ENCODE measurements around the gene MMP7. TPM values are rescaled to one million over a fixed set of nuclear protein-coding genes. Genes with fewer than 3 reads are reported as not detected.

Gene MMP7
- total and polyA plus RNA-seq, 4 donors = 0.99 to 1.8 (median 1.4) TPM; not detected in 1

- no peak for TF ChIP-seq TAF1 (conservative IDR thresholded peaks at IDR 0.05)
- TF ChIP-seq YY1 (IDR thresholded peaks at IDR 0.05) = no peak
- TF ChIP-seq HNF4A (conservative IDR thresholded peaks at IDR 0.05) = no peak
- no peak for TF ChIP-seq RXRA (IDR thresholded peaks at IDR 0.05)
- no peak for TF ChIP-seq RAD21 (IDR thresholded peaks at IDR 0.05)
- no peak for TF ChIP-seq HNF4G (IDR thresholded peaks at IDR 0.05)
- TF ChIP-seq ZBTB33 (IDR thresholded peaks at IDR 0.05) = no peak
- TF ChIP-seq ATF3 (IDR thresholded peaks at IDR 0.05) = no peak
- no peak for TF ChIP-seq MAX (IDR thresholded peaks at IDR 0.05)
- no peak for TF ChIP-seq GABPA (IDR thresholded peaks at IDR 0.05 in 1 of 2, conservative IDR thresholded peaks at IDR 0.05 in 1 of 2)
- TF ChIP-seq CTCF (IDR thresholded peaks at IDR 0.05; ENCODE audit: low read depth, low read length, missing input control) = no peak
- TF ChIP-seq FOXA2 (IDR thresholded peaks at IDR 0.05) = no peak
- TF ChIP-seq JUND (IDR thresholded peaks at IDR 0.05) = no peak
- no peak for TF ChIP-seq SP1 (IDR thresholded peaks at IDR 0.05)
- no peak for TF ChIP-seq REST (IDR thresholded peaks at IDR 0.05)
Measured at GRCh38 chr11:102499151-102499550, 31.4 kb downstream of the MMP7 start.

GRCh38 chr11:102497061-102497460 lies 33.5 kb downstream of the MMP7 start:
- H3K36me3 ChIP-seq (ENCODE audit: control insufficient read depth in 4 of 4, insufficient read depth in 3 of 4, low read depth in 1 of 4, low read length in 3 of 4) = no peaks in the 10 kb centered on the region
- WGBS = 85% methylated on average over 4 of the region's 4 CpGs
- no peak for TF ChIP-seq ATF3 (IDR thresholded peaks at IDR 0.05)
- TF ChIP-seq TAF1 (conservative IDR thresholded peaks at IDR 0.05) = no peak
- no peak for TF ChIP-seq JUND (IDR thresholded peaks at IDR 0.05)
- no peak for TF ChIP-seq HNF4G (IDR thresholded peaks at IDR 0.05)
- TF ChIP-seq FOXA2 (IDR thresholded peaks at IDR 0.05) = no peak
- no peak for TF ChIP-seq NR2F2 (IDR thresholded peaks at IDR 0.05)
- no peak for TF ChIP-seq HNF4A (conservative IDR thresholded peaks at IDR 0.05)
- TF ChIP-seq RAD21 (IDR thresholded peaks at IDR 0.05) = no peak
- no peak for TF ChIP-seq ZBTB33 (IDR thresholded peaks at IDR 0.05)
- no peak for TF ChIP-seq SP1 (IDR thresholded peaks at IDR 0.05)
- no peak for TF ChIP-seq REST (IDR thresholded peaks at IDR 0.05)
- TF ChIP-seq EGR1 (IDR thresholded peaks at IDR 0.05; ENCODE audit: low read depth in 2 of 2) = no peak

More at GRCh38 chr11:102499151-102499550, 31.4 kb downstream of the MMP7 start:
- 96% methylated on average over 3 of the region's 3 CpGs for WGBS
- H3K4me1 ChIP-seq (ENCODE audit: control insufficient read depth in 4 of 4, insufficient read depth in 4 of 4, low read length in 3 of 4) = peaks cover 0 to 12% (median 9%) of the 10 kb centered on the region in 4 donors
- no peaks in the 10 kb centered on the region for H3K36me3 ChIP-seq (ENCODE audit: control insufficient read depth in 4 of 4, insufficient read depth in 3 of 4, low read depth in 1 of 4, low read length in 3 of 4)
- no peak for DNase-seq (ENCODE audit: low spot score)
- no peak overlapping the region for H3K4me3 ChIP-seq (ENCODE audit: low read depth in 1 of 3, low read length in 3 of 3)
- H3K9ac ChIP-seq (ENCODE audit: low read depth in 1 of 2, low read length in 2 of 2) = no peak overlapping the region
- no peaks in the 10 kb centered on the region for H3K9me3 ChIP-seq (ENCODE audit: control insufficient read depth in 4 of 4, low read length in 3 of 4)
- no peak overlapping the region for H3K27ac ChIP-seq (ENCODE audit: low read depth in 1 of 2, low read length in 2 of 2)
- H3K27me3 ChIP-seq (ENCODE audit: control insufficient read depth in 4 of 4, insufficient read depth in 4 of 4, low read length in 3 of 4) = no peaks in the 10 kb centered on the region

More at GRCh38 chr11:102497061-102497460, 33.5 kb downstream of the MMP7 start:
- H3K27ac ChIP-seq (ENCODE audit: low read depth in 1 of 2, low read length in 2 of 2) = no peak overlapping the region
- H3K4me1 ChIP-seq (ENCODE audit: control insufficient read depth in 4 of 4, insufficient read depth in 4 of 4, low read length in 3 of 4) = peaks cover 0 to 19% (median 12%) of the 10 kb centered on the region in 4 donors
- H3K4me3 ChIP-seq (ENCODE audit: low read depth in 1 of 3, low read length in 3 of 3) = no peak overlapping the region
- no peak overlapping the region for H3K9ac ChIP-seq (ENCODE audit: low read depth in 1 of 2, low read length in 2 of 2)
- H3K9me3 ChIP-seq (ENCODE audit: control insufficient read depth in 4 of 4, low read length in 3 of 4) = no peaks in the 10 kb centered on the region
- DNase-seq (ENCODE audit: low spot score) = no peak
- no peaks in the 10 kb centered on the region for H3K27me3 ChIP-seq (ENCODE audit: control insufficient read depth in 4 of 4, insufficient read depth in 4 of 4, low read length in 3 of 4)
